Nephron progenitor cell (in vitro differentiated cells): ENCODE measurements around the gene MYCL.

ENCODE experiments used
- DNase-seq: peaks from one replicate; pipeline ENCODE4 v3.0.0; 2021
- H3K27ac Mint-ChIP-seq: 2 replicates; pipeline ENCODE4 v1.8.0; 2021; ENCODE audit warnings: mild to moderate bottlenecking, moderate library complexity, mixed read lengths
- H3K27me3 Mint-ChIP-seq: 2 replicates; pipeline ENCODE4 v1.8.0; 2021; ENCODE audit warnings: mild to moderate bottlenecking, low read depth, mixed read lengths; ENCODE audit not compliant: poor library complexity
- H3K36me3 Mint-ChIP-seq: 2 replicates; pipeline ENCODE4 v1.8.0; 2021; ENCODE audit warnings: low read depth, mixed read lengths
- H3K4me1 Mint-ChIP-seq: 2 replicates; pipeline ENCODE4 v1.8.0; 2021; ENCODE audit warnings: mixed read lengths
- H3K4me3 Mint-ChIP-seq: 2 replicates; pipeline ENCODE4 v1.8.0; 2021; ENCODE audit warnings: mild to moderate bottlenecking, moderate library complexity, mixed read lengths
- H3K9me3 Mint-ChIP-seq: 2 replicates; pipeline ENCODE4 v1.8.0; 2021; ENCODE audit warnings: mild to moderate bottlenecking, moderate library complexity, mixed read lengths
- CTCF ChIP-seq: fragments of 200-600 bp; sonication (generic); IDR thresholded peaks from 2 replicates; pipeline ENCODE4 v1.5.0; 2021; ENCODE audit warnings: antibody characterized with exemption

MYCL gene

GRCh38 chr1:39886757-39887231 is 14.9 kb downstream of the MYCL start:
- no peak for TF ChIP-seq CTCF
- Mint-ChIP-seq H3K9me3 (no peaks in the 10 kb centered on the region), H3K36me3 (peaks cover under 1% of the 10 kb centered on the region), H3K27me3 (no peaks in the 10 kb centered on the region), H3K27ac (no peak overlapping the region), H3K4me3 (no peak overlapping the region), H3K4me1 (peaks cover 16% of the 10 kb centered on the region)
- DNase-seq = no peak

DNA sequence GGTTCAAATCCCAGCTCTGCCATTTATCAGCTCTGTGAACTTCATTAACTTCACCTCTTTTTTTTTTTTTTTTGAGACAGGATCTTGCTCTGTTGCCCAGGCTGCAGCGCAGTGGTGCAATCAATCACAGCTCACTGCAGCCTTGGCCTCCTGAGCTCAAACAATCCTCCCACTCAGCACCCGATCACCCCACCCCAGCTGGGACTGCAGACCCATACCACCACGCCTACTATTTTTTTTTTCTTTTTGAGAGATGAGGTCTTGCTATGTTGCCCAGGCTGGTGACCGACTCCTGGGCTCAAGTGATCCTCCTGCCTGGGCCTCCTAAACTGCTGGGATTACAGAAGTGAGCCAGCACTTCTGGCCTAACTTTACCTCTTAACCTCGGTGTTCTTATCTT is 16.2 kb downstream of the MYCL start:
- Mint-ChIP-seq H3K4me1 (peaks cover 19% of the 10 kb centered on the region), H3K4me3 (no peak overlapping the region), H3K27me3 (peaks cover under 1% of the 10 kb centered on the region), H3K9me3 (no peaks in the 10 kb centered on the region), H3K36me3 (peaks cover 9% of the 10 kb centered on the region), H3K27ac (no peak overlapping the region)
- no peak for DNase-seq
- TF ChIP-seq CTCF = no peak

DNA sequence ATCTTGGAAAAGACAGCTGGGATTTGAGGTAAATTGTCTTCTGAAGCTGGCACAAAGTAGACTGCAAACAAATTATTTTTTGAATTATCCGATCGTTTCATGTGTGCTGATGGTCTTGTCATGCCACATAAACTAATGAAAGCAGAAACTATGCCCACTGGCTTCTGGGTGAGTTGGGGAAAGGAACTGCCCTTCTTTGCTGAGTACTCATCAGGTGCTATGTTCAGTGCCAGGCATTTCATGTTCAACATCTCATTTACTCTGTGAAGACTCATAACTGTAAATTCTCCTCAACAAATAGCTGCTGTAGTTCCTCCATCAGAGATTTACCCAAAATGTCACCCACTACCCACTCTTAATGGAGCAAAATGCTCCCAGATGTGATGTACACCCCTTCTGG is 19.6 kb downstream of the MYCL start:
- Mint-ChIP-seq H3K27me3 (peaks cover 4% of the 10 kb centered on the region), H3K36me3 (peaks cover 27% of the 10 kb centered on the region), H3K27ac (peak overlapping the region; percentile 83), H3K4me1 (peaks cover 47% of the 10 kb centered on the region), H3K4me3 (peak overlapping the region; percentile 92), H3K9me3 (no peaks in the 10 kb centered on the region)
- TF ChIP-seq CTCF = no peak
- no peak for DNase-seq

- no peak overlapping the region for H3K4me3 Mint-ChIP-seq
- H3K36me3 Mint-ChIP-seq = peaks cover 53% of the 10 kb centered on the region
- DNase-seq = no peak
- no peak for TF ChIP-seq CTCF
- H3K27ac Mint-ChIP-seq = peak overlapping the region; percentile 51
- peaks cover 69% of the 10 kb centered on the region for H3K4me1 Mint-ChIP-seq
- H3K27me3 Mint-ChIP-seq = peaks cover 4% of the 10 kb centered on the region
- H3K9me3 Mint-ChIP-seq = no peaks in the 10 kb centered on the region
These were observed 23.4 kb downstream of the MYCL start for GRCh38 chr1:39877980-39878956.

- Mint-ChIP-seq H3K27me3 (peaks cover 4% of the 10 kb centered on the region), H3K4me3 (peak overlapping the region; percentile 14), H3K9me3 (peaks cover 1% of the 10 kb centered on the region), H3K4me1 (peaks cover 63% of the 10 kb centered on the region), H3K27ac (peak overlapping the region; percentile 43), H3K36me3 (peaks cover 63% of the 10 kb centered on the region)
- TF ChIP-seq CTCF = no peak
- DNase-seq = no peak
These were observed 24.4 kb downstream of the MYCL start for GRCh38 chr1:39877231-39877778.
